AG04449 (cell line): Measurements from ENCODE around the gene MAPKBP1.

Experiments
- CTCF ChIA-PET: fragments of 350-600 bp; formaldehyde crosslinking; extraction: SDS; loops from one replicate; lab custom pipeline; 2021; ENCODE audit warnings: antibody characterized with exemption; lab: Yijun Ruan, JAX
- POLR2A ChIA-PET: fragments of 400-600, 350-600 bp; formaldehyde crosslinking; extraction: SDS; loops from one replicate; lab custom pipeline; 2020; ENCODE audit warnings: antibody characterized with exemption, inconsistent platforms; lab: Yijun Ruan, JAX
- DNase-seq: peaks from one replicate; pipeline ENCODE4 v3.0.0-alpha.2; 2010; ENCODE audit warnings: low read depth, low spot score
- H3K4me3 ChIP-seq: 2 replicates; pipeline ENCODE4 v1.5.1; 2011; ENCODE audit warnings: low read depth, mild to moderate bottlenecking, control low read depth, low read length
- CTCF ChIP-seq: IDR thresholded peaks from one replicate; pipeline ENCODE4 v1.5.1; 2011; ENCODE audit warnings: mild to moderate bottlenecking, moderate library complexity, low read length, control low read depth, inconsistent platforms; ENCODE audit not compliant: insufficient read depth; ENCODE audit errors: missing control alignments

Gene MAPKBP1

GRCh38 chr15:41773729-41774061, 589 bp upstream of the MAPKBP1 start:
- no peak for TF ChIP-seq CTCF

GRCh38 chr15:41774882-41775417, 666 bp downstream of the MAPKBP1 start:
- no peak for DNase-seq
- H3K4me3 ChIP-seq: peak overlapping the region; percentile 90
- ChIA-PET CTCF (interaction anchor here (1.0 to 19.6 kb wide), 13 partner anchors 9 to 309 kb away, joined by 3 to 756 read pairs (median 24); no protein-coding TSS in a partner anchor), POLR2A (interaction anchor here (1.2 to 2.5 kb wide), 4 partner anchors 15 to 168 kb away, joined by 3 to 16 read pairs (median 5); no protein-coding TSS in a partner anchor)
- no peak for TF ChIP-seq CTCF

More at GRCh38 chr15:41773729-41774061, 589 bp upstream of the MAPKBP1 start:
- peak overlapping the region; percentile 90 for H3K4me3 ChIP-seq
- ChIA-PET CTCF (interaction anchor here (0.7 to 19.6 kb wide), 28 partner anchors 10 to 308 kb away, joined by 3 to 756 read pairs (median 8); no protein-coding TSS in a partner anchor), POLR2A (interaction anchor here (0.6 to 2.5 kb wide), 6 partner anchors 17 to 374 kb away, joined by 3 to 16 read pairs (median 3); partner anchors contain the start of gene RPAP1)
- DNase-seq: no peak

GRCh38 chr15:41775651-41776050, 1.4 kb downstream of the MAPKBP1 start:
- peak overlapping the region; percentile 90 for H3K4me3 ChIP-seq
- ChIA-PET CTCF (interaction anchor here (1.1 to 19.6 kb wide), 8 partner anchors 8 to 310 kb away, joined by 3 to 756 read pairs (median 26); no protein-coding TSS in a partner anchor), POLR2A (no interaction called here)
- no peak for DNase-seq
- TF ChIP-seq CTCF: no peak

- TF ChIP-seq CTCF: no peak
- CTCF ChIA-PET: interaction anchor here (1.2 to 19.6 kb wide), 5 partner anchors 15 to 312 kb away, joined by 3 to 756 read pairs (median 27); no protein-coding TSS in a partner anchor
- DNase-seq: no peak
- H3K4me3 ChIP-seq: no peak overlapping the region; the same call in 1 of the 2 replicates
- POLR2A ChIA-PET: interaction anchor here (1.4 kb wide), 1 partner anchor 19 kb away, joined by 3 read pairs; no protein-coding TSS in a partner anchor
These were observed 3.2 kb downstream of the MAPKBP1 start for GRCh38 chr15:41777421-41777973.

- CTCF ChIA-PET: interaction anchor here (8.2 to 19.6 kb wide), 2 partner anchors 14 to 29 kb away, joined by 163 to 756 read pairs; no protein-coding TSS in a partner anchor
- TF ChIP-seq CTCF: no peak
- DNase-seq: no peak
- POLR2A ChIA-PET: interaction anchor here (1.4 kb wide), 1 partner anchor 18 kb away, joined by 3 read pairs; no protein-coding TSS in a partner anchor
- no peak overlapping the region for H3K4me3 ChIP-seq
These were observed 4.2 kb downstream of the MAPKBP1 start for GRCh38 chr15:41778521-41778920.

- ChIA-PET POLR2A (no interaction called here), CTCF (interaction anchor here (1.1 to 19.6 kb wide), 2 partner anchors 28 to 125 kb away, joined by 3 to 756 read pairs; no protein-coding TSS in a partner anchor)
- no peak overlapping the region for H3K4me3 ChIP-seq
- no peak for DNase-seq
- no peak for TF ChIP-seq CTCF
These were observed 5.4 kb downstream of the MAPKBP1 start for GRCh38 chr15:41779662-41780157.
